Mesenchymal stem cell (in vitro differentiated cells and primary cell): ENCODE results near the gene SLC2A4RG.

Experiments used
- DNase-seq: peaks from one replicate; pipeline ENCODE4 v3.0.0-alpha.2; 2013
- H2AFZ ChIP-seq: one replicate; pipeline ENCODE4 v1.6.1; 2013; ENCODE audit warnings: low read depth, mild to moderate bottlenecking, control low read depth, inconsistent platforms, low read length, moderate library complexity
- H2AK5ac ChIP-seq: 2 replicates; pipeline ENCODE4 v1.6.1; 2013; ENCODE audit warnings: low read length, moderate library complexity, mild to moderate bottlenecking, inconsistent platforms; ENCODE audit not compliant: severe bottlenecking
- H2BK120ac ChIP-seq: one replicate; pipeline ENCODE4 v1.6.1; 2013; ENCODE audit warnings: low read depth, mild to moderate bottlenecking, inconsistent platforms, low read length, moderate library complexity
- H2BK12ac ChIP-seq, 2 experiments: one replicate each; pipeline ENCODE4 v1.6.1; 2013; ENCODE audit warnings: inconsistent platforms in 2 of 2, low read length in 2 of 2, mild to moderate bottlenecking in 2 of 2, moderate library complexity in 2 of 2, control low read depth in 1 of 2
- H2BK15ac ChIP-seq: one replicate; pipeline ENCODE4 v1.6.1; 2013; ENCODE audit warnings: mild to moderate bottlenecking, low read depth, inconsistent platforms; ENCODE audit not compliant: poor library complexity, severe bottlenecking
- H2BK5ac ChIP-seq: 2 replicates; pipeline ENCODE4 v1.6.1; 2013; ENCODE audit warnings: low read depth, mild to moderate bottlenecking, low read length, control low read depth, inconsistent platforms; ENCODE audit not compliant: poor library complexity, severe bottlenecking
- H3K14ac ChIP-seq, 2 experiments: one replicate each; pipeline ENCODE4 v1.6.1; 2013; ENCODE audit warnings: inconsistent platforms in 2 of 2, low read length in 2 of 2, control low read depth in 1 of 2, mild to moderate bottlenecking in 1 of 2, moderate library complexity in 1 of 2
- H3K18ac ChIP-seq, 2 experiments: one replicate each; pipeline ENCODE4 v1.6.1; 2013; ENCODE audit warnings: inconsistent platforms in 2 of 2, low read length in 2 of 2, control low read depth in 1 of 2, low read depth in 1 of 2, mild to moderate bottlenecking in 1 of 2
- H3K23ac ChIP-seq, 2 experiments: one replicate each; pipeline ENCODE4 v1.6.1; 2013; ENCODE audit warnings: inconsistent platforms in 2 of 2, low read length in 2 of 2, mild to moderate bottlenecking in 2 of 2, moderate library complexity in 2 of 2, control low read depth in 1 of 2
- H3K27ac ChIP-seq: 2 replicates; pipeline ENCODE4 v1.5.1; 2013; ENCODE audit warnings: mild to moderate bottlenecking, moderate library complexity, low read length, control low read depth, inconsistent platforms; ENCODE audit not compliant: poor library complexity, severe bottlenecking
- H3K27me3 ChIP-seq, 2 experiments: 2 replicates each; pipeline versions ENCODE4 v1.6.1 to v1.7.0; 2013; ENCODE audit warnings: low read length in 2 of 2, mild to moderate bottlenecking in 2 of 2, moderate library complexity in 2 of 2, control low read depth in 1 of 2, inconsistent platforms in 1 of 2; ENCODE audit not compliant: control insufficient read depth in 1 of 2, insufficient read depth in 1 of 2
- H3K36me3 ChIP-seq, 2 experiments: 2 replicates each; pipeline versions ENCODE4 v1.6.1 to v1.7.0; 2013; ENCODE audit warnings: low read length in 2 of 2, control low read depth in 1 of 2, inconsistent platforms in 1 of 2, low read depth in 1 of 2, mild to moderate bottlenecking in 1 of 2; ENCODE audit not compliant: insufficient read depth in 2 of 2, control insufficient read depth in 1 of 2
- H3K4ac ChIP-seq, 2 experiments: one replicate each; pipeline ENCODE4 v1.6.1; 2013; ENCODE audit warnings: inconsistent platforms in 2 of 2, low read length in 2 of 2, mild to moderate bottlenecking in 2 of 2, moderate library complexity in 2 of 2, control low read depth in 1 of 2, low read depth in 1 of 2
- H3K4me1 ChIP-seq: 2 replicates; pipeline ENCODE4 v1.6.1; 2013; ENCODE audit warnings: low read depth, low read length, control low read depth; ENCODE audit not compliant: control insufficient read depth, insufficient read depth
- H3K4me2 ChIP-seq: 2 replicates; pipeline ENCODE4 v1.6.1; 2013; ENCODE audit warnings: low read length, mild to moderate bottlenecking, inconsistent platforms; ENCODE audit not compliant: poor library complexity, severe bottlenecking
- H3K4me3 ChIP-seq, 2 experiments: 2 replicates each; pipeline versions ENCODE4 v1.5.1 to v1.7.0; 2013; ENCODE audit warnings: low read length in 2 of 2, mild to moderate bottlenecking in 2 of 2, control low read depth in 1 of 2, low read depth in 1 of 2; ENCODE audit not compliant: insufficient read depth in 1 of 2
- H3K79me1 ChIP-seq: replicated peaks from 2 replicates; pipeline ENCODE4 v1.6.1; 2013; ENCODE audit warnings: mild to moderate bottlenecking, control low read depth, low read length, inconsistent platforms; ENCODE audit not compliant: poor library complexity, severe bottlenecking
- H3K9ac ChIP-seq: 2 replicates; pipeline ENCODE4 v1.7.0; 2013; ENCODE audit warnings: mild to moderate bottlenecking, low read length, moderate library complexity
- H3K9me3 ChIP-seq: 2 replicates; pipeline ENCODE4 v1.7.0; 2013; ENCODE audit warnings: mild to moderate bottlenecking, low read length; ENCODE audit not compliant: control insufficient read depth
- H4K8ac ChIP-seq: one replicate; pipeline ENCODE4 v1.6.1; 2013; ENCODE audit warnings: inconsistent platforms, mild to moderate bottlenecking, low read length, moderate library complexity
- H4K91ac ChIP-seq: one replicate; pipeline ENCODE4 v1.6.1; 2013; ENCODE audit warnings: mild to moderate bottlenecking, low read length, inconsistent platforms
- WGBS: methylation state at CpG from one replicate; pipeline ENCODE4 v1.1.7; 2013; ENCODE audit warnings: mixed read lengths; 5-methylcytosine and 5-hydroxymethylcytosine counted together

The SLC2A4RG gene

DNA sequence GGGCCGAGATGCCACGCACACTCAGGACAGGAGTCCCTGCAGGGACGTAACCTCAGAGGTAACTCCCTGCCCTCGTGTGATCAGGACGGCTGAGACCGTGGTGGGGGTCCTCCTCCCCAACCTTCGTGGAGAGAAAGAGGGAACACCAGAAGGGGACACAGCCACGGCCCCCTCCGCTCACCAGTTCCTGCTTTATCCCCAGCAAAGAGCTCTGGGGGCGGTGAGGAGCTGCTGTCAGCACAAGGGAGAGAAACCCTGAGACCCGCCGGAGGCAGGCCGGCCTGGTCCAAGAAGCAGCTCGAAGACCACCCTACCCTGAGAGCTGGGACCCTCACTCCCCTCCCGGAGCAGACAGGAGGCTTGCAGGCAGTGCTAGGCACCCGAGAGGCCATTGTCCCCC lies 44.4 kb downstream of the SLC2A4RG start:
- H3K14ac ChIP-seq = peak overlapping the region in 1 of 2 experiments; percentile 53
- no peak overlapping the region for H3K4ac ChIP-seq
- H2BK120ac ChIP-seq = no peak overlapping the region
- H4K8ac ChIP-seq = no peak overlapping the region
- H2BK12ac ChIP-seq = no peak overlapping the region
- no peak overlapping the region for H3K27ac ChIP-seq
- no peak overlapping the region for H3K4me2 ChIP-seq
- H3K79me1 ChIP-seq = peaks cover 25% of the 10 kb centered on the region
- H4K91ac ChIP-seq = no peak overlapping the region
- no peak overlapping the region for H2BK15ac ChIP-seq
- no peak overlapping the region for H2AK5ac ChIP-seq
- no peak overlapping the region for H3K4me3 ChIP-seq
- no peaks in the 10 kb centered on the region for H3K27me3 ChIP-seq
- H2AFZ ChIP-seq = no peak overlapping the region
- no peak overlapping the region for H3K23ac ChIP-seq
- no peaks in the 10 kb centered on the region for H3K4me1 ChIP-seq
- no peak for DNase-seq
- WGBS = 88% methylated on average over 16 of the region's 16 CpGs
- H3K36me3 ChIP-seq = peaks cover 0 to 22% of the 10 kb centered on the region in 2 experiments
- H3K9ac ChIP-seq = no peak overlapping the region
- no peak overlapping the region for H3K18ac ChIP-seq
- no peaks in the 10 kb centered on the region for H3K9me3 ChIP-seq
- H2BK5ac ChIP-seq = no peak overlapping the region

DNA sequence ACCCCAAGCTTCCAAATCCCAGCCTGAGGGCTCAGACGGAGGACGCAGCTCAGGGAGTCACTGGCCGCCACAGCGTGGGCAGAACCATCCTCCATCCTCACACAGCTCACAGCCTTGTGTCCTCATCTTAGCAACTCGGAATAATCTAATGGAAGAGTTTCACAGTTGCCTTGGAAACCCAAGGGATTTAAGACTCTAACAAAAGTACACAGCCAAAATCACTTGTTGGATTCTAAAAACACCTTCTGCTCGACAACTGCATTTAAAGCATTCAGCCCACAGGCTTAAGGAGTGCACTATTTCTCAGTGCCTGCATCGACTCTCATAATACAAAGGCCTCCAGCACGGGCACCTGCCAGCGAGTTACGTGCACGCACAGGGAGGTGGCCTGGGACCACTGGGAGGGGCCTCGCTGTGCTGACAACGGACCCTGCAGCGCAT lies 46.1 kb downstream of the SLC2A4RG start:
- H3K79me1 ChIP-seq = peaks cover 37% of the 10 kb centered on the region
- H3K14ac ChIP-seq = no peak overlapping the region
- no peak overlapping the region for H3K27ac ChIP-seq
- no peak overlapping the region for H2BK15ac ChIP-seq
- no peak overlapping the region for H2BK12ac ChIP-seq
- 90% methylated on average over 11 of the region's 14 CpGs for WGBS
- peaks cover 0 to 39% of the 10 kb centered on the region in 2 experiments for H3K36me3 ChIP-seq
- no peak overlapping the region for H4K91ac ChIP-seq
- no peak overlapping the region for H2AFZ ChIP-seq
- H3K9me3 ChIP-seq = no peaks in the 10 kb centered on the region
- no peak overlapping the region for H3K4me3 ChIP-seq
- no peak overlapping the region for H2AK5ac ChIP-seq
- H3K18ac ChIP-seq = no peak overlapping the region
- DNase-seq = no peak
- H4K8ac ChIP-seq = no peak overlapping the region
- H3K27me3 ChIP-seq = peaks cover 0 to 8% of the 10 kb centered on the region in 2 experiments
- H3K9ac ChIP-seq = no peak overlapping the region
- no peak overlapping the region for H2BK5ac ChIP-seq
- no peak overlapping the region for H3K4me2 ChIP-seq
- H2BK120ac ChIP-seq = no peak overlapping the region
- H3K4ac ChIP-seq = no peak overlapping the region
- no peaks in the 10 kb centered on the region for H3K4me1 ChIP-seq
- no peak overlapping the region for H3K23ac ChIP-seq

DNA sequence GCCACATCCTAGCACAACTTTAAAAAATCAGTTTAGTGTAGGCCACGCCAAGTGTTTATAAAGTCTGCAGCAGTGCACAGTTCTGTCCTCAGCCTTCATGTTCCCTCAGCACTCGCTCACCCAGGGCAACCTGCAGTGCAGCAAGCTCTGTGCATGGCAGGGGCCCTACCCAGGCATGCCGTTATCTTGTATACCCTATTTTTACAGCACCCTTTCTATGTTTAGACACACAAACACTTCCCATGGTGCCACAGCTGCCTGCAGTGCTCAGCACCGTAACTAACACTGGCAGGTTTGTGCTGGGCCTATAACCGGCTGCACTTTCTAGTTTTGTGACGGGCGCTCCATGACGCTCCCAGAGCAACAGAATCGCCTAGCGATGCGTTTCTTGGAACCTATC lies 47.7 kb downstream of the SLC2A4RG start:
- H2BK12ac ChIP-seq = no peak overlapping the region
- no peak overlapping the region for H4K91ac ChIP-seq
- H3K4me2 ChIP-seq = no peak overlapping the region
- H2BK120ac ChIP-seq = no peak overlapping the region
- H3K27me3 ChIP-seq = peaks cover 0 to 15% of the 10 kb centered on the region in 2 experiments
- no peak overlapping the region for H4K8ac ChIP-seq
- no peak overlapping the region for H3K27ac ChIP-seq
- no peak for DNase-seq
- H3K4me3 ChIP-seq = no peak overlapping the region
- no peak overlapping the region for H3K4ac ChIP-seq
- no peak overlapping the region for H3K9ac ChIP-seq
- no peaks in the 10 kb centered on the region for H3K4me1 ChIP-seq
- no peak overlapping the region for H3K23ac ChIP-seq
- no peaks in the 10 kb centered on the region for H3K9me3 ChIP-seq
- H3K79me1 ChIP-seq = peaks cover 46% of the 10 kb centered on the region
- H2BK15ac ChIP-seq = no peak overlapping the region
- H3K14ac ChIP-seq = no peak overlapping the region
- H3K18ac ChIP-seq = no peak overlapping the region
- no peak overlapping the region for H2BK5ac ChIP-seq
- no peak overlapping the region for H2AFZ ChIP-seq
- peaks cover 0 to 42% of the 10 kb centered on the region in 2 experiments for H3K36me3 ChIP-seq
- H2AK5ac ChIP-seq = no peak overlapping the region
- 95% methylated on average over 11 of the region's 11 CpGs for WGBS

DNA sequence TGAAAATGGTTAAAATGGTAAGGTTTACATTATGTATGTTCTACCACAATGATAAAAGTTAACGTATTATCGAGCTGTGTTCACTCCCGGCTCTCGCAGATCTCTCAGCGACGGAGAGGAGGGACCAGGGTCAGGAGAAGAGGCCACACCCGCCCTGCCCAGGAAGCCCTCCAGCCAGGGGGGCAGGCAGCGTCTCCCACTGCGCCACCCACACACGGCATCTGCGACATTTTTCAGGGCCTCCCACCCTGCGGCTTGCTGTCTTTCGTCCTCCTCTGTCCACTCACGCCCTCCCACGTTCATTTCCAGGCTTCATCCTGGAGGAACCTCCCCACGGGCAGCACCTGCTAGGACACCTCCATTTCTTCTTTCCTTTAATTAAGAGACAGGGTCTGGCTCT lies 48.2 kb downstream of the SLC2A4RG start:
- H3K9ac ChIP-seq = no peak overlapping the region
- no peak overlapping the region for H3K4me3 ChIP-seq
- peak overlapping the region in 1 of 2 experiments; percentile 46 for H3K23ac ChIP-seq
- H3K18ac ChIP-seq = no peak overlapping the region
- 94% methylated on average over 16 of the region's 16 CpGs for WGBS
- peaks cover 42% of the 10 kb centered on the region for H3K79me1 ChIP-seq
- no peaks in the 10 kb centered on the region for H3K4me1 ChIP-seq
- no peak overlapping the region for H3K4me2 ChIP-seq
- H2BK15ac ChIP-seq = no peak overlapping the region
- H3K14ac ChIP-seq = no peak overlapping the region
- no peak overlapping the region for H2AK5ac ChIP-seq
- H4K91ac ChIP-seq = no peak overlapping the region
- H2BK12ac ChIP-seq = no peak overlapping the region
- H2AFZ ChIP-seq = no peak overlapping the region
- no peak overlapping the region for H2BK5ac ChIP-seq
- H3K9me3 ChIP-seq = no peaks in the 10 kb centered on the region
- H3K4ac ChIP-seq = no peak overlapping the region
- no peak overlapping the region for H4K8ac ChIP-seq
- DNase-seq = no peak
- H3K36me3 ChIP-seq = peaks cover 0 to 40% of the 10 kb centered on the region in 2 experiments
- H3K27ac ChIP-seq = no peak overlapping the region
- no peak overlapping the region for H2BK120ac ChIP-seq
- H3K27me3 ChIP-seq = peaks cover 0 to 15% of the 10 kb centered on the region in 2 experiments
